HL-60/S4 treated with phorbol 12-myristate 13-acetate at 8.2 ng/mL for 4 days and 3 days (cell line): ENCODE data around the gene GAA.

Source experiments
- in situ Hi-C: fragments of 300-500 bp; cut with MboI; formaldehyde crosslinking; loops from 2 replicates; pipeline ENCODE4 v1.15.0; 2022; ENCODE audit warnings: low sequenced_read_pairs

The GAA gene

GRCh38 chr17:80115159-80115558 lies 13.8 kb downstream of the GAA start:
- in situ Hi-C loops = no loop called here

- in situ Hi-C loops = no loop called here
Observed at GRCh38 chr17:80116276-80116920, 15.0 kb downstream of the GAA start.

GRCh38 chr17:80116921-80117380 lies 15.6 kb downstream of the GAA start:
- in situ Hi-C loops = no loop called here

- in situ Hi-C loops = no loop called here
Observed at GRCh38 chr17:80117491-80118401, 16.4 kb downstream of the GAA start.

GRCh38 chr17:80118601-80119270 lies 17.4 kb downstream of the GAA start:
- in situ Hi-C loops = no loop called here

- in situ Hi-C loops = no loop called here
Observed at GRCh38 chr17:80119271-80119791, 17.9 kb downstream of the GAA start.

GRCh38 chr17:80119839-80120238 lies 18.5 kb downstream of the GAA start:
- in situ Hi-C loops = no loop called here

GRCh38 chr17:80122026-80122575 lies 20.7 kb downstream of the GAA start:
- in situ Hi-C loops = no loop called here

GRCh38 chr17:80122926-80123505 lies 21.6 kb downstream of the GAA start:
- in situ Hi-C loops = no loop called here

- in situ Hi-C loops = no loop called here
Observed at GRCh38 chr17:80123791-80124190, 22.4 kb downstream of the GAA start.

GRCh38 chr17:80124351-80124981 lies 23.1 kb downstream of the GAA start:
- in situ Hi-C loops = no loop called here

- in situ Hi-C loops = no loop called here
Observed at GRCh38 chr17:80125656-80126448, 24.5 kb downstream of the GAA start.

GRCh38 chr17:80126449-80126715 lies 25.0 kb downstream of the GAA start:
- in situ Hi-C loops = no loop called here

GRCh38 chr17:80129006-80129565 lies 27.7 kb downstream of the GAA start:
- in situ Hi-C loops = no loop called here

GRCh38 chr17:80130992-80131391 lies 29.6 kb downstream of the GAA start:
- in situ Hi-C loops = no loop called here

- in situ Hi-C loops = no loop called here
Observed at GRCh38 chr17:80132906-80133625, 31.7 kb downstream of the GAA start.

- in situ Hi-C loops = no loop called here
Observed at GRCh38 chr17:80133626-80133970, 32.2 kb downstream of the GAA start.

GRCh38 chr17:80137131-80137530 lies 35.8 kb downstream of the GAA start:
- in situ Hi-C loops = no loop called here
